Neural cell (in vitro differentiated cells): Measurements from ENCODE around the gene MRTFA.

Experiments used
- CTCF ChIP-seq: fragments of 450-650 bp; IDR thresholded peaks from 2 replicates; pipeline ENCODE4 v1.5.1; 2014; ENCODE audit warnings: antibody characterized with exemption, mild to moderate bottlenecking, moderate library complexity; ENCODE audit not compliant: poor library complexity, severe bottlenecking
- EP300 ChIP-seq: fragments of 450-650 bp; conservative IDR thresholded peaks from 2 replicates; pipeline ENCODE4 v1.6.1; 2014; ENCODE audit warnings: antibody characterized with exemption, mild to moderate bottlenecking, moderate library complexity; ENCODE audit not compliant: poor library complexity, severe bottlenecking
- EZH2 ChIP-seq: fragments of 200-600, 300-800 bp; shearing (Covaris generic), sonication (generic); IDR thresholded peaks from 2 replicates; pipeline ENCODE4 v1.6.1; 2014; ENCODE audit warnings: antibody characterized with exemption, low read length, borderline replicate concordance, mild to moderate bottlenecking; ENCODE audit not compliant: insufficient read depth, poor library complexity, severe bottlenecking
- MXI1 ChIP-seq: fragments of 450-650 bp; conservative IDR thresholded peaks from 2 replicates; pipeline ENCODE4 v1.6.1; 2014; ENCODE audit warnings: antibody characterized with exemption, mild to moderate bottlenecking; ENCODE audit not compliant: poor library complexity, severe bottlenecking
- POLR2AphosphoS5 ChIP-seq: IDR thresholded peaks from 2 replicates; pipeline ENCODE4 v1.6.1; 2012
- RAD21 ChIP-seq: fragments of 450-650 bp; conservative IDR thresholded peaks from 2 replicates; pipeline ENCODE4 v1.6.1; 2014; ENCODE audit warnings: antibody characterized with exemption, mild to moderate bottlenecking, moderate library complexity
- REST ChIP-seq: IDR thresholded peaks from 2 replicates; pipeline ENCODE4 v1.6.1; 2012; ENCODE audit warnings: borderline replicate concordance
- SMC3 ChIP-seq: fragments of 450-650 bp; conservative IDR thresholded peaks from 2 replicates; pipeline ENCODE4 v1.6.1; 2014; ENCODE audit warnings: antibody characterized with exemption, mild to moderate bottlenecking, moderate library complexity; ENCODE audit not compliant: poor library complexity
- TAF1 ChIP-seq: IDR thresholded peaks from 2 replicates; pipeline ENCODE4 v1.6.1; 2012; ENCODE audit warnings: low read depth

- TF ChIP-seq CTCF = no peak
- no peak for TF ChIP-seq RAD21
- TF ChIP-seq EZH2 = no peak
- no peak for TF ChIP-seq REST
- TF ChIP-seq POLR2AphosphoS5 = no peak
- TF ChIP-seq EP300 = no peak
- no peak for TF ChIP-seq MXI1
- no peak for TF ChIP-seq SMC3
- no peak for TF ChIP-seq TAF1
These were observed 47.8 kb downstream of the MRTFA start for GRCh38 chr22:40588726-40589125.
